ENCODE measurements around the gene SEMA4D. TPM values are rescaled to one million over a fixed set of nuclear protein-coding genes. Genes with fewer than 3 reads are reported as not detected.

Gene SEMA4D
- total RNA-seq, 1 donor from 2014 or later: 54.3 TPM

- no peak for DNase-seq (ENCODE audit: low spot score)
These were observed 65.8 kb downstream of the SEMA4D start for GRCh38 chr9:89431930-89432725.

- DNase-seq (ENCODE audit: low spot score): no peak
These were observed 66.9 kb downstream of the SEMA4D start for GRCh38 chr9:89430995-89431394.

GRCh38 chr9:89428901-89429890 is 68.7 kb downstream of the SEMA4D start:
- DNase-seq (ENCODE audit: low spot score): no peak

- DNase-seq (ENCODE audit: low spot score): no peak
These were observed 69.6 kb downstream of the SEMA4D start for GRCh38 chr9:89428222-89428761.

GRCh38 chr9:89427621-89428221 is 70.2 kb downstream of the SEMA4D start:
- no peak for DNase-seq (ENCODE audit: low spot score)

- DNase-seq (ENCODE audit: low spot score): no peak
These were observed 71.4 kb downstream of the SEMA4D start for GRCh38 chr9:89426384-89426961.

GRCh38 chr9:89425921-89426383 is 72.0 kb downstream of the SEMA4D start:
- DNase-seq (ENCODE audit: low spot score): no peak

GRCh38 chr9:89425024-89425805 is 72.7 kb downstream of the SEMA4D start:
- DNase-seq (ENCODE audit: low spot score): no peak

- DNase-seq (ENCODE audit: low spot score): no peak
These were observed 75.5 kb downstream of the SEMA4D start for GRCh38 chr9:89422151-89422975.

GRCh38 chr9:89421595-89421994 is 76.3 kb downstream of the SEMA4D start:
- DNase-seq (ENCODE audit: low spot score): no peak

GRCh38 chr9:89420397-89421178 is 77.3 kb downstream of the SEMA4D start:
- no peak for DNase-seq (ENCODE audit: low spot score)

GRCh38 chr9:89419978-89420394 is 77.9 kb downstream of the SEMA4D start:
- no peak for DNase-seq (ENCODE audit: low spot score)

- DNase-seq (ENCODE audit: low spot score): no peak
These were observed 78.9 kb downstream of the SEMA4D start for GRCh38 chr9:89418882-89419640.

GRCh38 chr9:89418474-89418845 is 79.5 kb downstream of the SEMA4D start:
- DNase-seq (ENCODE audit: low spot score): no peak

GRCh38 chr9:89417832-89418473 is 80.0 kb downstream of the SEMA4D start:
- DNase-seq (ENCODE audit: low spot score): no peak

- DNase-seq (ENCODE audit: low spot score): no peak
These were observed 83.1 kb downstream of the SEMA4D start for GRCh38 chr9:89414670-89415324.
